Measurements from ENCODE around the gene PITX1. TPM values are rescaled to one million over a fixed set of nuclear protein-coding genes. Genes with fewer than 3 reads are reported as not detected.

Gene PITX1
- total RNA-seq, 1 donor from 2014 or later = not detected

DNA sequence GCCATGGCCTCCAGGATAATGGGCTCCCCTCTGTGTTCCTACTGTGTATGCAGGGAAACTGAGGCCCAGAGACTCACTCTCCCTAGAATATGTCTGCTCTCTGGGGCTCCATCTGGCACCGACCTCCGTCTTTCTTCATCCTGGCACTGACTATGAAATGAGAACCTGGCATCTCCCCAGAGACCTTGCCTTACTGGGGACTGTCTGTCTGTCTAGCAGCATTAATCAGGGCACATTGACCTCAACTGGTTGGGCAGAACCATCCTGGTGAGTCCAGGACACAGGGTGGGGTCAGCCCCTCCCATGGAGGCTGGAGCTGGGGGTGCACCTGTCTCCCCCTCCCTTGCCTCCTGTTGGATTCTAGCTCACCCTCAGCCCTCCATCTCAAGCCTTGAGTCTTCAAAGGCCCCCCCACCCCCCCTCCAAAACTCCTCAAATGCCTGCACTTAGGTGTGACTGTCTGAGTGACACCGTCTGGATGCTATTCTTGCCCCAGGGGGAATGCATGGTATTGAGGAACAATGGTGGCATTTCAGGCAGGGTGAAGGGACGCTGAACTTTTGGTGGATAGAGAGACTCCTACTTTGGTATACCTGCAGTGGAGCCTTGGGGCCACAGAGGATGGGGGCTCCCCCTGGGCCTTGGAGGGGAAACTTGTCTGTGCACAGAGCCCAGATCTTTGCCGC lies 12.8 kb upstream of the PITX1 start:
- Mint-ChIP-seq H3K27me3 (ENCODE audit: low read depth) (peaks cover 98% of the 10 kb centered on the region), H3K4me1 (no peaks in the 10 kb centered on the region)
- TF ChIP-seq, protein P1, sequence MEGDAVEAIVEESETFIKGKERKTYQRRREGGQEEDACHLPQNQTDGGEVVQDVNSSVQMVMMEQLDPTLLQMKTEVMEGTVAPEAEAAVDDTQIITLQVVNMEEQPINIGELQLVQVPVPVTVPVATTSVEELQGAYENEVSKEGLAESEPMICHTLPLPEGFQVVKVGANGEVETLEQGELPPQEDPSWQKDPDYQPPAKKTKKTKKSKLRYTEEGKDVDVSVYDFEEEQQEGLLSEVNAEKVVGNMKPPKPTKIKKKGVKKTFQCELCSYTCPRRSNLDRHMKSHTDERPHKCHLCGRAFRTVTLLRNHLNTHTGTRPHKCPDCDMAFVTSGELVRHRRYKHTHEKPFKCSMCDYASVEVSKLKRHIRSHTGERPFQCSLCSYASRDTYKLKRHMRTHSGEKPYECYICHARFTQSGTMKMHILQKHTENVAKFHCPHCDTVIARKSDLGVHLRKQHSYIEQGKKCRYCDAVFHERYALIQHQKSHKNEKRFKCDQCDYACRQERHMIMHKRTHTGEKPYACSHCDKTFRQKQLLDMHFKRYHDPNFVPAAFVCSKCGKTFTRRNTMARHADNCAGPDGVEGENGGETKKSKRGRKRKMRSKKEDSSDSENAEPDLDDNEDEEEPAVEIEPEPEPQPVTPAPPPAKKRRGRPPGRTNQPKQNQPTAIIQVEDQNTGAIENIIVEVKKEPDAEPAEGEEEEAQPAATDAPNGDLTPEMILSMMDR (conservative IDR thresholded peaks at IDR 0.05) = no peak

DNA sequence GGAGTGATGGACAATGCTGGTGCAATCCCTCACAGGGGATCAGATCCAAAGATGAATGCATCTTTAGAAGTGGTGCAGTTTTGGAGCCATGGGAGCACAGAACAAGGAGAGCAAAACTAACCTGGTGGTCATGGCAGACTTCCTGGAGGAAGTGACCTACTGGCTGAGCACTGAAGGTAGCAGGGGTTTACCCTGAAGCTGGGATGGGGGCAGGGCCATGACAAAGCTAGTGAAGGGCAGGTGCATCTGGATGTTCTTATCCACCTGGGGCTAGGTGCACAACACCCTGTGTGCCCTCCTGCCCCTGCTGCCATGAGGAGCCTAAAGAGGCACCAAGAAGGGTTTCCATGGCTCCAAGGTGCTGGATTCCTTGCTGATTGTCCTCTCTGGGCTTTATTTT lies 11.5 kb upstream of the PITX1 start:
- Mint-ChIP-seq H3K4me3 (no peak overlapping the region), H3K27ac (ENCODE audit: unreplicated experiment) (no peak overlapping the region), H3K4me1 (no peaks in the 10 kb centered on the region), H3K27me3 (ENCODE audit: low read depth) (peaks cover 98% of the 10 kb centered on the region), H3K36me3 (ENCODE audit: low read depth) (no peaks in the 10 kb centered on the region), H3K9me3 (no peaks in the 10 kb centered on the region)
- DNase-seq (ENCODE audit: low read depth, low spot score) = no peak
- TF ChIP-seq, protein P1 (conservative IDR thresholded peaks at IDR 0.05) = no peak

More for the DNA sequence above, 12.8 kb upstream of the PITX1 start:
- DNase-seq (ENCODE audit: low read depth, low spot score) = no peak
- H3K9me3 Mint-ChIP-seq = no peaks in the 10 kb centered on the region
- no peaks in the 10 kb centered on the region for H3K36me3 Mint-ChIP-seq (ENCODE audit: low read depth)
- H3K4me3 Mint-ChIP-seq = no peak overlapping the region
- H3K27ac Mint-ChIP-seq (ENCODE audit: unreplicated experiment) = no peak overlapping the region

DNA sequence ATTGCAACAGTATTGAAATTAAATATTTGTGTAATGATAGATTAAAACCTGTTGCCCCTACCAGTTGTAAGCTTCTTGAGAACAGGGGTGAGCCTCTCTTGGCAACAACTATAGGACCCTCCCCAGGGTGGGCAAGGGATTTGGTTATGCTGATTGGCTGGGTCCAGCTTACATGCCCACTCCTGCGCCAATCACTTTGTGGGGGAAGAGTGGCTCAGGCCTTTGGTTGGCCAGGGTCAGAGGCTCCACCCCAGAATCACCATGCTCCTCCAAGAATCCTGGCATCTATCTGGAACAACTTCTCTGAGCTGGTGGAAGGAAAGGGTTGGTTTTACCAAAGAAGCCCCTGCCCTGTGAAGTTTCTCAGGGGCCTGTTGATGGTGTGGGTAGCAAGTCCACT lies 8.6 kb upstream of the PITX1 start:
- TF ChIP-seq, protein P1 (conservative IDR thresholded peaks at IDR 0.05) = no peak
- Mint-ChIP-seq H3K27ac (ENCODE audit: unreplicated experiment) (no peak overlapping the region), H3K4me3 (no peak overlapping the region), H3K4me1 (no peaks in the 10 kb centered on the region), H3K36me3 (ENCODE audit: low read depth) (no peaks in the 10 kb centered on the region), H3K9me3 (no peaks in the 10 kb centered on the region), H3K27me3 (ENCODE audit: low read depth) (peaks cover 93% of the 10 kb centered on the region)
- no peak for DNase-seq (ENCODE audit: low read depth, low spot score)

DNA sequence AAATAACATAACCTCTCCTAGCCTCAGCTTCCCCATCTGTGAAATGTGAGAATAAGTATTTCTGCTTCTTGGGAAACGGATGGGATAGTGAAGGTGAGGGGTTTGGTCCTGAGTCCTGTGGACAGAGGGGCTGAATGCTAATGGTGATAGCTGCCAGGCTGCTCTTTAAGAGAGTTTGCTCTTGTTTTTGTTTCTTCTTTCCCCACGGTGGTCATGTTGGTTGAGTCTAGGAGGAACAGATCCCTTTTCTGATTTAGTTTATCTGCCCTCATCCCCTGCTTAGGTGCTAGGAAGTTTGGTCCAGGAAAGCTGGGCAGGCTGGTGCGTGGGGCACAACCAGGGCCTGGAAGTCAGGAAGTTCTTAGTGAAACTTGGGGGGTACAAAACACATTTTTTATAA lies 7.7 kb upstream of the PITX1 start:
- H3K4me3 Mint-ChIP-seq = no peak overlapping the region
- no peaks in the 10 kb centered on the region for H3K36me3 Mint-ChIP-seq (ENCODE audit: low read depth)

DNA sequence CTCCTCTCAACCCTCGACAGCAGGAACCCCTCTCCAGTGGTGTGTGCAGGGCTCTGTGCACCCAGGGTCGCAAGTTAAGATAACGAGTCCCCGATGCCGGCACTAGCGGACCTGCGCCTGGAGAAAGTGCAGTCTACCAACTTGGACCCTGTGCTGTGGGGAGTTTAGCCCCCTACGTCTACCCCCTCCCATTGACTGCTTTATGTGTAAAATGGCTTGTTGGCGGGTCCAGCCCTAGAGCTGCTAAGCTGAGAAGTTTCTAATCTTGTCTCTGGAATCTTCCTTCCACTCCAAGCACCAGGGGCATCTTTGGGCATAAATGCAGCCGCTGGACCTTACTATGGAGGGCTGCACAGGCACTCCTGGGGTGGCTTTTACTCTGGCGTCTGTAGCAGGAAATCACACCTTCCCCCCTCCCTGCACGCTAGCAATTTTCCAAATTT lies 7.1 kb upstream of the PITX1 start:
- Mint-ChIP-seq H3K27me3 (ENCODE audit: low read depth) (peaks cover 95% of the 10 kb centered on the region), H3K9me3 (no peaks in the 10 kb centered on the region), H3K36me3 (ENCODE audit: low read depth) (no peaks in the 10 kb centered on the region), H3K4me3 (no peak overlapping the region), H3K27ac (ENCODE audit: unreplicated experiment) (no peak overlapping the region), H3K4me1 (no peaks in the 10 kb centered on the region)
- DNase-seq (ENCODE audit: low read depth, low spot score) = no peak
- TF ChIP-seq, protein P1 (conservative IDR thresholded peaks at IDR 0.05) = no peak

More for the DNA sequence above, 7.7 kb upstream of the PITX1 start:
- H3K9me3 Mint-ChIP-seq = no peaks in the 10 kb centered on the region
- DNase-seq (ENCODE audit: low read depth, low spot score) = no peak
- no peak overlapping the region for H3K27ac Mint-ChIP-seq (ENCODE audit: unreplicated experiment)
- TF ChIP-seq, protein P1 (conservative IDR thresholded peaks at IDR 0.05) = no peak
- no peaks in the 10 kb centered on the region for H3K4me1 Mint-ChIP-seq
- H3K27me3 Mint-ChIP-seq (ENCODE audit: low read depth) = peaks cover 95% of the 10 kb centered on the region

All from neural crest cell (in vitro differentiated cells).